Measurements from ENCODE around the gene YIF1A.
"Not testable (repeated sequence)": the region's sequence is repeated elsewhere in the genome, so short reads cannot be mapped to it uniquely, and the experiment has no call there.

The YIF1A gene

DNA sequence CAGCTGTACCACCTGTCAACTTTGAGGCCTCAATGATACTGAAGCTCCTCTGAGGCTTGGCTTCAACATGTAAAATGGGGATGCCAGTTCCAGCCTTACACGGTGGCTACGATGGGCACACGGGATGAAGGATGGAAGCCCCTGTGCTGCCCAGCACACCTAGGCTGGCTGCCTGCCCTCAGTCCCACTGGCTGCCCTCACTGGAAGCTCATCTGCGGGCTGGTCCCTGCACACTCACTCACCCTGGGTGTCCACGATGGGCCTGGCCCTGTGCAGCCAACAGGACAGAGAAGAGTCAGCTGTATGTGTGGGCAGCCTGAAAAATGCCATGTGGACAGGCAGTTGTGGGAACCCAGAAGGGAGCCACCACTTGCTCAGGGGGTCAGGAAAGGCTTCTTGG lies 2.2 kb downstream of the YIF1A start:
- no peak for DNase-seq (ENCODE audit: low spot score)

DNA sequence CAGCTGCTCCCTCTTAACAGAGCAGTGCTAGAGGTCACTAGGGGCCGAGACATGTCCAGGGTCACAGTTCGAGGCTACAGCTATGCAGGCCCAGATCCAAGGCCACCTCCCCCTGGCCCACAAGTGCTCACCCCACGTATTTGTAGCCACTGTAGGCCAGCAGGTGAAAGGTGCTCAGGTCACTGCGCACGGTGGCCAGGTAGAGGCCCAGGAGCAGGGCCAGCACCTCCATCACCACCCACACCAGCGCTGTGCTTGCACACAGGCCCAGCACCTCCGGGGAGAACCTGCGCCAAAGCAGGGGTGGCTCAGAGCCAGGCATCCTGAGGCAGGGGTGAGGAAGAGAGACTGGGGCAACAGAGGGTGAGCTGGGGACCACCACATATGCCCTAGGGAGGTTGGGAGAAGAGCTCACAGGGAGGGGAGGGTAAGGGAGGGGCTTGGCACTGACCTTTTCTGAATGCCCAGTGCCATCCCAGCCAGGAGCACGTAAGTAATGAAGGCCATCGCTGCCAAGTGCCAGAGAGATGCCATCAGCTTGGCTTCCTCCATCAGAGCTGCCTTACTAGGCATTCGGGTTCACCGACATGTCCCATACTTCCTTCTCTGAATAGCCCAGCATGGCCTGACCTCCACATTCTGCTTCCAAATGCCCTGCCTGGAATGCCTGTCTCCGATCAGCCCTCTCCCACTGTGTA lies 3.5 kb downstream of the YIF1A start:
- DNase-seq (ENCODE audit: low spot score): no peak

DNA sequence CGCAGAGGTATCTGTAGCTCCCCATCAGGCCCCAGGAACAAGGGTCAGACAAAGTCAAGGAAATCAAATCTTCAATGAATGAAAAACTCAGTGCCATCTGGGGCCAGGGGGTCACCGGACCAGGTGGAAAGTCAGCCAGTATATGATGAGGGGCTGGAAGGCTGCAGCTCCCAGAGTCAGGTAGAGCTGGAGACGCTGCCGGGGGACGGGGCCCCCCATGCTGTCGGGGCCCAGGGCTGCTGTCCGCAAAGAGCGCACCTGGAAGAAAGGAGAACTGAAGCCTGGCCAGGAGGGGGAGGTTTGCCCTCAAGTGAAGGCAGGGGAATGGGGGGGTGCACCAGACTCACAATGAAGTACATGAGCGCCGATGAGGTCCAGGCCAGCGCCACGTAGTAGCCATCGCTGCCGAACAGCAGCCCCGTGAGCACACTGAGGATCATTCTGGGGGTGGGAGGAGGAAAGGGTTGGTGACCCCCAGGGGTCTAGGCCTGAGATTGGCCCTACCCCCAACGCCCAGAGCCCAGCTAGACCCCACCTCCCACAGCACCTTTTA lies 4.3 kb downstream of the YIF1A start:
- no peak for DNase-seq (ENCODE audit: low spot score)

DNA sequence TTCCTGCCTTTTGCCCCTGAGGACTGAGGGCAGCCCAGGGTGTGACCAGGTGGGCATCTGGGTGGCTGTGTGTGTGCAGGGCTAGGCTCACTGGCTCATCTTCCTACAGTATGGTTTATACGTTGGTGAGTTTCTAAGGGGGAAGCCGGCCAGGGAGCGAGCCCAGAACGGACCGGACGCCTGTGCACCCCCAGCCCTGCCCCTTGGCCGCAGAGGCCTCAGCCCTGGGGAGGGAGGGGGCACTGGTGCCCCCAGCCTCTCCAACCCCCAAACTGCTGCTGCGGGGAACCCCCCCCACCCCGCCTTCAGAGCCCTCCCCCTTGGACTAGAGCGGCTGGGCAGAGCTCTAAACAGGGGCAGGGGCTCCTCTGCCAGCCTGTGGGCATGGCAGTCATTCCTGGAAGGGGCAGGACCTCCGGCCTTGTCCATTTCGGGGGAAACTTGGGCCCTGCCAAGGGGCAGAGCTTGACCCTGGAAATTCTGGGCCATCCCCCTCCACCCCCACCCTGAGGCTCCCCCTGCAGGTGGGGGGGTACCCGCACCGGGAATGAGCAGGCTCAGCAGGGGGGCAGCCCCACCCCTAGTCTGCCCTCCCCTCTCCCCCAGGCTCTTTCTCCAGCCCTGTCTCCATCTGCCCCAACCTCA lies 5.4 kb downstream of the YIF1A start:
- no peak for DNase-seq (ENCODE audit: low spot score)

DNA sequence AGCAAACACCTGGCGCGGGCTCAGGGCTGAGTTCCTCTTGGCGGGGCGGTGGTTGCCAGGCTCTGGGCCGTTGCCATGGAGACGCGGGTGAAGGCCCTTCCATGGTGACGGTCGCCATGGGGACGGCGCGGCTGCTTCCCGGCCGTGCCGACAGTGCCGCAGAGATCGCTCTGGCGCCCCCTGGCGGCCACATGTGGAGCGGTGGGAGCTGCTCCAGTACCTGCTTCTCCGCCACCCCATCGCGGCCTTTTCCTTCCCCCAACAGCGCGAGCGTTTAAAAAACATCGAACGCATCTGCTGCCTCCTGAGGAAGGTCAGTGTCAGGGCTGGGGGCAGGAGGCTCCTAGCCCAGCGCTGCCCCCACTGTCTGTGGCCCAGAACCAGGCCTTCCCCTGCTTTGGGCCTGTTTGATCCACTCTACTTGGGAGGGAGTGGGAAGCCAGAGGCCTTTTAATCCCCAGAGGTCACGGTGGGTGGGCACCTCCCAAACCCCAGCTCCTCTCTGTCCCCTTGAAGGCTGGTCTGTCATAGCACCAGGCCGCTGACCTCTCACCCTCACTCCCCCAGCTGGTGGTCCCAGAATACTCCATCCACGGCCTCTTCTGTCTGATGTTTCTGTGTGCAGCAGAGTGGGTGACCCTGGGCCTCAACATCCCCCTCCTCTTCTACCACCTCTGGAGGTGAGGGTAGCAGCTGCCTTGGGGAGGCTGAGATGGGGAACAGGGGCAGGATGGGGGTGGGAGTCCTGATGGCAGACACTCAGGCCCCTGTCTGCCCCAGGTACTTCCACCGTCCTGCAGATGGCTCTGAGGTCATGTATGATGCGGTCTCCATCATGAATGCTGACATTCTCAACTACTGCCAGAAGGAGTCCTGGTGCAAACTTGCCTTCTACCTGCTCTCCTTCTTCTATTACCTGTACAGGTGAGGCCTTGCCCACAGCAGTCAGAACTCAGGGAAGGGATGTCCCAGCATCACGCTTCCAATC lies 6.2 kb downstream of the YIF1A start:
- DNase-seq (ENCODE audit: low spot score): peak; percentile 97

DNA sequence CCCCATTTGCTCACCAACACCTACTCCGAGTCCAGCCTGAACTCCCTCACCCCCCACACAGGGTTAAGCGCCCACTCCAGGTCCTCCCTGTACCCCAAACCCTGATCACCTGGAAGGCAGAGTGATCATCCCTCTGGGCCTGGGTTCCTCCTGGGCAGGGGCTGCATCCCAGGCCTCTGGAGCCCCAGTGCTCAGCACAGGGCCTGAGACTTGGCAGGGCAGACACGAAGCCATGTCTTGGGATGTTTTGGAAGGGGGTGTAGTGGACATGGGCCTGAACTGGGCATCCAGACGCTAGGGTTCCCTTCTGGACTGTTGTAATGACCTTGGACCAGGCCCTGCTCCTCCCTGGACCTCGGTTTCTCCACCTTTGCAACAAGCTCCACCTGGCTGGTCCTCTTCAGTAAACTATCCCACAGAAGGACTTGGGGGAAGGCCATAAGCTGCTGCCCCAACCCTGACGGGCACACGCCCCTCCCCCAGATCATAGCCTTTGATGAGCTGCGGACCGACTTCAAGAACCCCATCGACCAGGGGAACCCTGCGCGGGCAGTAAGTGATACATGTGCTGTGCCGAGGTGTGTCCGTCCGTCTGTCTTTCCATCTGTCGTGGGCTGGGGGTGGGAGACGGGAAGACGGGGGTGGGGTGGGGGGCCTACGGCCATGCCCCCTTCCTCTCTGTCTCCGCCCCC lies 7.0 kb downstream of the YIF1A start:
- no peak for DNase-seq (ENCODE audit: low spot score)

DNA sequence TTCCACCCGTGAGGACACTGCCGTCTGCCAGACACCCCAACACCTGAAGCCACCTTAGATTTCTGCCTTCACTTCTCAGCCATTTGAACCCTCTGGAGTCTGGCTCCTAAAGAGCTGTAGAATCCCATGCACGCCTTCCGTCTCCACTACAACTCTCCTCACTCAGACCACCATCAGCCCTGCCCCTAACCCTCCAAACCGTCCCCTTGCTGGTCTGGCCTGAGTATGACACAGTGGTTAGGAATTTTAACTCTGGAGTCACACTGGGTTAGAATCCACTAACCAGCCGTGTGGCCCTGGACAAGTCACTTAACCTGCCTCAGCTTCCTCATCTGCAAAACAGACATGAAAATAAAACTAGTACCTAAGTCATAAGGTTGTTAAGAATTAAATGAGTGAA lies 7.9 kb downstream of the YIF1A start:
- DNase-seq (ENCODE audit: low spot score): no peak

DNA sequence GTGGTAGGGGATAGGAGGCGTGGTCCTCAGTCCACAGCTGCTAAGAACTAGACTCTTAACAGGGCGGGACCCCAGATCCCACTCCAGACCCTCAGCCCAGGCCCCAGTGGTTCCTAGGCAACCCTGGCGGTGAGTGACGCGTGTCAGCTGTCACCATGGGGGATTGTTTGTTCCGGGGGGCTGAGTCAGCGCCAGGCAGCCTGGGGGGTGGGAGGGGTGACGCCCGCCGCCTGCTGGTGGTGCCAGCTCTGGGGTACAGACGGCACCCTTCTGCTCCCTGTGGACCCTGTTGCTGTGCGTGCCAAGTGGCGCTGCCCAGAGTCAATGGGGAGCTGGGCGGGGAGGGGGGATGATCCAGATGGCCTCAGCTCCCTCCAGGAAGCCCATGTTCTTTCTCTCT lies 8.5 kb downstream of the YIF1A start:
- DNase-seq (ENCODE audit: low spot score): no peak

DNA sequence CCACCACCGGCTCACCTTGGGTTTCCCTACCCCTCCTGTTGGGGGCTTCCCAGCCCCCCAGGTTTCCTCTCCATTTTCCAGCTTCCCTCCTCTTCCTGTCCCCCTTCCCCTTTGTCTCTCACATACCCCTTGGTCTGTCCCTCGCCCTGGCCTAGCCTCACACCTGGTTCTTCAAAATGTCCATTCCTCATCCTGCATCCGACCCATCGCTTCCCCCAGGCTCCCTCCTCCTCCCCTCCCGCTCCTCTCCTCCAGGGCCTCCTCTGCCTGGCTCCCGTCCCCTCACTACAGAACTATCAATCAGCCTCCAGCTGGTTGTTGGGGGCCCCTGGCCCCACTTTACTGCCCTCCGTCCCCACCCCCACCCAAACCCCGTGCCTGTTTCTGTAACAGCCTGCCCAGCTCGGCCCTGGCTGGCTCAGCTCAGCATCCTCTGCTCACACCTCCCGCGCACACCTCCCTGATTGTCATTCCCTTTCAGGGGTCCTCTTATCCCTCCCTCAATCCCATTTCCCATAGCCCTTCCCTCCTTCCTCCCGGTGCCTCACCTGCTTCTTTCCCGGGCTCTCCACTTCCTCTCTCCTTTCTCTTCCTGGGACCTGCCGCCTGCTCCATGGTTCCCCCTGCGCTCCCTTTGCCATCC lies 9.7 kb downstream of the YIF1A start:
- DNase-seq (ENCODE audit: low spot score): no peak

DNA sequence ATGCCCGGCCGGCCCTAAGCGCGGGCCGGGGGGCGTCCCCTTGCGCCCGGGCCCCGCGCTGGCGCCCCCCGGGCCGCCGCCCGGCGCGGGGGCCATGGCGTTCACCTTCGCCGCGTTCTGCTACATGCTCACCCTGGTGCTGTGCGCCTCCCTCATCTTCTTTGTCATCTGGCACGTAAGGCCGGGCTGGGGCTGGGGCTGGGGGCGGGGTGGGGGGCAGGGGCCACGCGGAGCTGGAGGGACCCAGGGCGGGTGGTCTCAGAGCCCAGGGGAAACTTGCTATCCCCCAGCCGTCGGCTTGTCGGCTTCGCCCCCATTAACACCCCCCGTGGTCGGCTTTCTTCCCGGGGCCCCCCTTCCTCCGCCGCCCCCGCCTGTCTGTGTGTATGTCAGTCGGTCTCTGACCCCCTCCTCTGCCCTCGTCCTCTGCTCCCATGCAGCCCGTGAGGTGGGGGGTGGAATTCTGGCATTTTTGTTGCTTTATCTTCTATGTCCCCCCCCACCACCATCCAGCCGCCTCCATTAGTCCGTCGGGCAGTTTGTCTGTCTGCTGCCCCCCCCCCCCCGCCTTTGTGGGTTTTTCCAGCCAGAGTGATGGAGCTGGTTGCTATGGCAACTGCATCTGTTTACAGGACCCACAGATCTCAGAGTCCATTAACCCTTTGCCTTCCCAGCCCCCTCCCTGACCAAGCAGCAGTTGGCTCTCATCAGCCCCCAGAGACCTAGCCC lies 10.4 kb downstream of the YIF1A start:
- DNase-seq (ENCODE audit: low spot score): no peak

DNA sequence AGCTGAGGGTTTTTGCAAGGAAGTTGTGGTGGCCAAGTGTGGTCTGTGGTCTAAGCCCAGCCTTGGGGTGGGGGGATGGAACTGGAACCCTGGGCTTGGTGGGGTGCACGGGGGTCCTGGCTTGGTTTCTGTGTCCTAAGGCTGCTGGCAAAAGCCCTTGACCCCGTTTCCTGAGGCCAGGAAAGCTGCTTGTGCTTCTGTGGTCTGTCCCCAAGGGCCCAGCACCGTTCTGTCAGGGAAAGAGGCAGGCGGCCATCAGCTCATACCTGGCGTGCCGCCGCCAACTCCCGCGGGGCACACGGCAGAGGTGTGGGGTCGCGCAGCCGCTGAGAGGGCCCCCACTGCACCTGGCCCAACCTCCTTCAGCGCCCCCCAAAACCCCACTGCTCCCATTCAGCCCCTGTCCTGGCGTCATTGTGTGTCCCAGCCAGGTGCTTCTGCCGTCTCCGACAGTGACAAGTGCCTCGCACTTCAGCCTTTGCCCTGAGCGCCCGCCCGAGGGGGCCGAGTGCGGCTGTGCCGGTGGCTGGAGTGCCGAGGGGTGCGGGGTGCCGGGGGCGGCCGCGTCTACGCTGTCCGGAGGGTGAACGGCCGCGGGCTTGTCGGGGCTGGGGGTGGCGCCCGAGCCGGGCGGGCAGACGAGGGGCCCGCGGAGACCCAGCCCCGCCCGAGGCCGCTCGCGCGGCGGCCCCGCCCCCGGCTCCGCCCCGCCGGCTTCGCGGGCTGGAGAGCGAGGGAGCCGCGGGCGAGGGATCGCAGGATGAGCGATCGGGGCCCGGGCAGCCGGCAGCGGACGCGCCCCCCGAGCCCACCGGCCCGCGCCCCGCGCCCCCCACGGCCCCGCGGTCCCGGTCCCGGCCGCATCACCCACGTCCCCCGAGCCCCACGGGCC lies 11.2 kb downstream of the YIF1A start, which contains the start of gene CNIH2:
TSS of gene CNIH2 (plus strand) at position 705 of the 892 bp plus-strand sequence. CDS start 282 bp downstream, outside the sequence.
- DNase-seq (ENCODE audit: low spot score): peak; percentile 59

DNA sequence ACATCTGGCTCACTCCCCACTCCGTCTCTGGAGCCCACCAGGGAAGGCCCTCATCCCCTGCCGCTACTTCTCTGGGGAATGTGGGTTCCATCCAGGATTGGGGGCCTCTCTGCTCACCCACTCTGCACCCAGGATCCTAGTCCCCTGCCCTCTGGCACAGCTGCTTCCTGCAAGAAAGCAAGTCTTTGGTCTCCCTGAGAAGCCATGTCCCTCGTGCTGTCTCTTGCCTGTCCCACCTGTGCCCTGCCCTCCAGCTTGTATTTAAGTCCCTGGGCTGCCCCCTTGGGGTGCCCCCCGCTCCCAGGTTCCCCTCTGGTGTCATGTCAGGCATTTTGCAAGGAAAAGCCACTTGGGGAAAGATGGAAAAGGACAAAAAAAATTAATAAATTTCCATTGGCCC lies 11.9 kb downstream of the YIF1A start:
- DNase-seq (ENCODE audit: low spot score): not testable (repeated sequence)

DNA sequence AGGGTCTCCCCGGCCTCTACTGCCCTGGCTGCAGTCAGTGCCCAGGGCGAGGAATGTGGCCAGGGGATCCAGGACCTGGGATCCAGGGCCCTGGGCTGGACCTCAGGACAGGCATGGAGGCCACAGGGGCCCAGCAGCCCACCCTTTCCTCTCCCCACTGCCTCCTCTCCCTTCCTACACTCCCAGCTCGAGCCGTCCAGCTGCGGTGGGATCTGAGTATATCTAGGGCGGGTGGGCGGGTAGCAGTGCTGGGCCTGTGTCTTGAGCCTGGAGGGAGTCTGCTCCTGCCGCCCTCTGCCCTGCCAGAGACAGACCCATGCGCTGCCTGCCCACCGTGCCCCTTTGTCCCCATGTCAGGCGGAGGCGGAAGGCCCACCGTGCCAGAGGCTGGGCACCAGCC lies 12.3 kb downstream of the YIF1A start:
- DNase-seq (ENCODE audit: low spot score): not testable (repeated sequence)

DNA sequence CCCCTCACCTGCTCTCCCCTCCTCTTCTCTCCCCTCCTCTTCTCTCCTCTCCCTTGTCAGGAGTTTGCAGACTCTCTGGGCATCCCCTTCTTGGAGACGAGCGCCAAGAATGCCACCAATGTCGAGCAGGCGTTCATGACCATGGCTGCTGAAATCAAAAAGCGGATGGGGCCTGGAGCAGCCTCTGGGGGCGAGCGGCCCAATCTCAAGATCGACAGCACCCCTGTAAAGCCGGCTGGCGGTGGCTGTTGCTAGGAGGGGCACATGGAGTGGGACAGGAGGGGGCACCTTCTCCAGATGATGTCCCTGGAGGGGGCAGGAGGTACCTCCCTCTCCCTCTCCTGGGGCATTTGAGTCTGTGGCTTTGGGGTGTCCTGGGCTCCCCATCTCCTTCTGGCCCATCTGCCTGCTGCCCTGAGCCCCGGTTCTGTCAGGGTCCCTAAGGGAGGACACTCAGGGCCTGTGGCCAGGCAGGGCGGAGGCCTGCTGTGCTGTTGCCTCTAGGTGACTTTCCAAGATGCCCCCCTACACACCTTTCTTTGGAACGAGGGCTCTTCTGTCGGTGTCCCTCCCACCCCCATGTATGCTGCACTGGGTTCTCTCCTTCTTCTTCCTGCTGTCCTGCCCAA lies 12.8 kb downstream of the YIF1A start:
- no peak for DNase-seq (ENCODE audit: low spot score)

DNA sequence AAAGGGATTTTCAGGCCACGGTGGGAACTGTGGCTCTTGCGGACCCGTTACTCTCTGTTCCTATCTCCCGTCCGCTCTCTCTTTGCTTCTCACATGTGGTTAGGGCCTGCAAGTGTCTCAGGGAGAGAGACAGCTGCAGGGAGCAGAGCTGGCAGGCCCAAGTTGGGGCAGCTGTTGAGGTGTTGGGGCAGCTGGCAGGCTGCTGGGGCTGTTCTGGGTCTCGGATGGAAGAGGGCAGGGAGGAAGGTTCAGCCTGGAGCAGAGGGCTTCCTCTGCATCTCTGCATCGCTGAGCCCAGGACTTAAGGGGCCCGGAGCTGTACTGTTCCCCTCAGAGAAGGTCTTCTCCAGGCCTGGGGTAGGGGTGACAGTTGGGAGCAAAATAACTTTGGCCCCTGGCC lies 13.5 kb downstream of the YIF1A start:
- DNase-seq (ENCODE audit: low spot score): no peak

DNA sequence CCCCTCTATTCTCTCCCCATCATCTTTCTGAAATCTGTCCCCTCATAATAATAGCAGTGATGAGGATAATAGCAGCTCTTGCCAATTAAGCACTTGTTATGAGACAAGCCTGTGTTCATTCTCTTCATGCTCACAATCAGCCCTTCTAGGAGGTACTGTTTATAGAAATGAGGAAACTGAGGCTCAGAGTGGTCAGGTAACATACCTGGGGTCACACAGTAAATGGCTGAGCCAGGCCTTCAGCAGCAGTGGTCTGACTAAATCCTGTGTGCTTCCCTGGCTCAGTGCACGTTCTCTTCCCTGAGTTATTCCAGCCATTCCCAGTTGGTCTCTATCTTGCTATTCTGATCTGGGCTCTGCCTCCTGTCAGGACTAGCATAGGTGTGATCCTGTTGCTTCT lies 14.7 kb downstream of the YIF1A start:
- DNase-seq (ENCODE audit: low spot score): no peak

DNA sequence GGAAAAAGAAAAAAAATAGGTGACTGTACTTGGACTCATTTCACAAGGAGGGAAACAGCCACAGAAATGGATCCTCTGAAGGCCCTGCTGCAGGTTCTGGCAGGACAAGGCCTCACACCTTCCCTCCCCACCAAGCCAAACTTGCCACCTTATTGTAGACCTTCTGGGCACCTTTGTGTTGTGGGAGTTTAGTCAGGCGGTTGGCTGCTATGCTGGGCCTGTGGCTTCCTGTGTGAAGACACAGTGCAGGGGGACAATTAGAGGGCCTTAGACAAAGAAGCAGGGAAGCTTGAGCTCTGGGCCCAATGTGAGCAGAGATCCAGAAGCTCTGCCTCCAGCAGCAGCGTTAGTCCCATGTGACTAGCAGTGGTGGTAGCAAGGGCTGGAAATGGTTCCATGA lies 16.3 kb downstream of the YIF1A start:
- DNase-seq (ENCODE audit: low spot score): no peak

DNA sequence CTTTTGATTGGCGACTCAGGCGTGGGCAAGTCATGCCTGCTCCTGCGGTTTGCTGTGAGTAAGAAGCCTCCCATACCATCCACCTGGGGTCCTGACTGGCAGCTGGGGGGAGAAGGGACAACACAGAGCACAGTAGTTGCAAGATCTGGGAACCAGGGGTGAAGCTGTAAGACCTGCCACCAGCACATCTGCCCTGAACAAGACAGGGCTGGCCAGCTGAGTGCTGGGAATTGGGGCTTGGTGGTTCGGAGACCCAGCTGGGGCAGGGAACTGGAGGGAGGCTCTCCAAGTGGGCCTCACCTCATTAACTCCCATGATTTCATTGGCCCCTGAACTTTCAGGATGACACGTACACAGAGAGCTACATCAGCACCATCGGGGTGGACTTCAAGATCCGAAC lies 17.1 kb downstream of the YIF1A start:
- DNase-seq (ENCODE audit: low spot score): no peak
